GM15510 (cell line): Measurements from ENCODE around the gene TAF3.

ENCODE experiments used
- POLR2A ChIP-seq: IDR thresholded peaks from 3 replicates; pipeline ENCODE4 v1.6.1; 2011; ENCODE audit warnings: borderline replicate concordance; ENCODE audit not compliant: insufficient read length; ENCODE audit errors: extremely low read depth

Gene TAF3

GRCh38 chr10:8044908-8045725 is 226.8 kb downstream of the TAF3 start:
- no peak for TF ChIP-seq POLR2A

- TF ChIP-seq POLR2A = no peak
These were observed 227.6 kb downstream of the TAF3 start for GRCh38 chr10:8045726-8046494.

GRCh38 chr10:8047452-8048280 is 229.4 kb downstream of the TAF3 start:
- TF ChIP-seq POLR2A = no peak

GRCh38 chr10:8048281-8049008 is 230.1 kb downstream of the TAF3 start:
- TF ChIP-seq POLR2A = no peak

GRCh38 chr10:8049045-8049864 is 230.9 kb downstream of the TAF3 start:
- no peak for TF ChIP-seq POLR2A

- no peak for TF ChIP-seq POLR2A
These were observed 231.7 kb downstream of the TAF3 start for GRCh38 chr10:8049865-8050555.

- TF ChIP-seq POLR2A = no peak
These were observed 232.3 kb downstream of the TAF3 start for GRCh38 chr10:8050556-8051108.

GRCh38 chr10:8051109-8051821 is 233.0 kb downstream of the TAF3 start:
- no peak for TF ChIP-seq POLR2A

GRCh38 chr10:8051851-8052257 is 233.5 kb downstream of the TAF3 start:
- TF ChIP-seq POLR2A = no peak

GRCh38 chr10:8052341-8052955 is 234.1 kb downstream of the TAF3 start:
- TF ChIP-seq POLR2A = no peak

- TF ChIP-seq POLR2A = no peak
These were observed 234.7 kb downstream of the TAF3 start for GRCh38 chr10:8052956-8053445.
